Left ventricle myocardium inferior (tissue), 1 donor: ENCODE data around the gene SYTL3. TPM values are rescaled to one million over a fixed set of nuclear protein-coding genes. Genes with fewer than 3 reads are reported as not detected.

Experiments
- DNase-seq: peaks from one replicate; pipeline ENCODE4 v3.0.0-alpha.2; 2020
- H3K27ac ChIP-seq: fragments of 200-600 bp; replicated peaks from 2 replicates; pipeline ENCODE4 v1.8.0; 2021
- H3K27me3 ChIP-seq: fragments of 200-600 bp; 2 replicates; pipeline ENCODE4 v1.8.0; 2021; ENCODE audit warnings: low read depth
- H3K36me3 ChIP-seq: fragments of 200-600 bp; 2 replicates; pipeline ENCODE4 v1.8.0; 2021
- H3K4me1 ChIP-seq: fragments of 200-600 bp; 2 replicates; pipeline ENCODE4 v1.8.0; 2021
- H3K4me3 ChIP-seq: fragments of 200-600 bp; 2 replicates; pipeline ENCODE4 v1.8.0; 2021; ENCODE audit warnings: mild to moderate bottlenecking, moderate library complexity
- H3K9me3 ChIP-seq: fragments of 200-600 bp; replicated peaks from 2 replicates; pipeline ENCODE4 v1.8.0; 2021
- CTCF ChIP-seq: fragments of 200-600 bp; IDR thresholded peaks from 2 replicates; pipeline ENCODE4 v1.8.0; 2021; ENCODE audit warnings: antibody characterized with exemption, mild to moderate bottlenecking, borderline replicate concordance
- intact Hi-C: fragments of 100-400 bp; cut with micrococcal nuclease; formaldehyde crosslinking; loops from one replicate; pipeline ENCODE4 v1.11.0; 2022
- total RNA-seq: library from RNA; stranded (reverse); fragmentation: NEBNext Ultra II Directional; extraction: Animal tissue kit (Norgen Biotek cat#: 25700); gene quantifications from one replicate; pipeline ENCODE4 v1.2.1, GENCODE V29; 2021
- donor health status: DM: no; HTN: yes; CAD: no; lungs with severe emphysema.

The SYTL3 gene
- total RNA-seq, 1 donor from 2014 or later, result 11.2 TPM

GRCh38 chr6:158715330-158716311, 65.8 kb downstream of the SYTL3 start:
- Histone ChIP-seq H3K9me3 (no peaks in the 10 kb centered on the region), H3K27ac (peak overlapping the region; percentile 30), H3K27me3 (no peaks in the 10 kb centered on the region), H3K4me3 (no peak overlapping the region), H3K4me1 (peaks cover 18% of the 10 kb centered on the region), H3K36me3 (no peaks in the 10 kb centered on the region)
- no peak for DNase-seq
- TF ChIP-seq CTCF, result no peak
- intact Hi-C loops, result no loop called here

GRCh38 chr6:158717341-158718330, 67.8 kb downstream of the SYTL3 start:
- TF ChIP-seq CTCF, result no peak
- Histone ChIP-seq H3K9me3 (no peaks in the 10 kb centered on the region), H3K36me3 (no peaks in the 10 kb centered on the region), H3K4me3 (no peak overlapping the region), H3K27ac (peak overlapping the region; percentile 8), H3K27me3 (no peaks in the 10 kb centered on the region), H3K4me1 (peaks cover 19% of the 10 kb centered on the region)
- intact Hi-C loops, result no loop called here
- no peak for DNase-seq

GRCh38 chr6:158718461-158719046, 68.7 kb downstream of the SYTL3 start:
- H3K27ac ChIP-seq, result peak overlapping the region; percentile 8
- H3K9me3 ChIP-seq, result no peaks in the 10 kb centered on the region
- DNase-seq, result no peak
- peaks cover 19% of the 10 kb centered on the region for H3K4me1 ChIP-seq
- no peaks in the 10 kb centered on the region for H3K36me3 ChIP-seq
- H3K4me3 ChIP-seq, result no peak overlapping the region
- intact Hi-C loops, result no loop called here
- TF ChIP-seq CTCF, result peak; percentile 65
- H3K27me3 ChIP-seq, result no peaks in the 10 kb centered on the region

GRCh38 chr6:158722176-158722729, 72.4 kb downstream of the SYTL3 start:
- Histone ChIP-seq H3K9me3 (no peaks in the 10 kb centered on the region), H3K4me3 (no peak overlapping the region), H3K27me3 (no peaks in the 10 kb centered on the region), H3K36me3 (no peaks in the 10 kb centered on the region), H3K27ac (no peak overlapping the region), H3K4me1 (peaks cover 19% of the 10 kb centered on the region)
- DNase-seq, result no peak
- no peak for TF ChIP-seq CTCF
- intact Hi-C loops, result no loop called here

DNA sequence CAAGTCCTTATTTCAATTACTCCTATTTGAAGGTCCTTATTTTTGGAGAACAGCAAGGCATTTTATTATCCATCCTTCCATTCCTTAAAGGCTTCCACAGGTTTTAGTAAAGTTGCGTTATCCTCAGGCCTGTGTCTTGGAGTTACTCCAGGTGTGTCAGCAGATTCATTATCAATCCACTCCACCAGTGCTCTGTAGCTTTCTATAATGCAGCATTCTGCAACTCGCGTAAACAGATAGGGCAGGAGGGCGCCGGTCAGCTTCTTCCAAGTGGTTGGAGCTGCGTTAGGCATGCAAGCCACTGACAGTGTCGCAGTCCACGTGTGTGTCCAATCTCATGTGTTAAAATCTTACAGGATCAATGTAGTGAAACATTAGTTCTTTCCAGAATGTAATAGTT, 75.8 kb downstream of the SYTL3 start:
- intact Hi-C loops, result no loop called here
- no peak for TF ChIP-seq CTCF
- DNase-seq, result no peak
- no peaks in the 10 kb centered on the region for H3K27me3 ChIP-seq
- no peaks in the 10 kb centered on the region for H3K4me1 ChIP-seq
- H3K4me3 ChIP-seq, result no peak overlapping the region
- H3K9me3 ChIP-seq, result no peaks in the 10 kb centered on the region
- H3K27ac ChIP-seq, result no peak overlapping the region
- no peaks in the 10 kb centered on the region for H3K36me3 ChIP-seq
